IPS-11a (cell line): ENCODE results near the gene IL17RD.

ENCODE experiments used
- H3K4me3 ChIP-seq: one replicate; pipeline ENCODE4 v1.5.1; 2013; ENCODE audit warnings: low read depth, low read length, control low read depth

Gene IL17RD

DNA sequence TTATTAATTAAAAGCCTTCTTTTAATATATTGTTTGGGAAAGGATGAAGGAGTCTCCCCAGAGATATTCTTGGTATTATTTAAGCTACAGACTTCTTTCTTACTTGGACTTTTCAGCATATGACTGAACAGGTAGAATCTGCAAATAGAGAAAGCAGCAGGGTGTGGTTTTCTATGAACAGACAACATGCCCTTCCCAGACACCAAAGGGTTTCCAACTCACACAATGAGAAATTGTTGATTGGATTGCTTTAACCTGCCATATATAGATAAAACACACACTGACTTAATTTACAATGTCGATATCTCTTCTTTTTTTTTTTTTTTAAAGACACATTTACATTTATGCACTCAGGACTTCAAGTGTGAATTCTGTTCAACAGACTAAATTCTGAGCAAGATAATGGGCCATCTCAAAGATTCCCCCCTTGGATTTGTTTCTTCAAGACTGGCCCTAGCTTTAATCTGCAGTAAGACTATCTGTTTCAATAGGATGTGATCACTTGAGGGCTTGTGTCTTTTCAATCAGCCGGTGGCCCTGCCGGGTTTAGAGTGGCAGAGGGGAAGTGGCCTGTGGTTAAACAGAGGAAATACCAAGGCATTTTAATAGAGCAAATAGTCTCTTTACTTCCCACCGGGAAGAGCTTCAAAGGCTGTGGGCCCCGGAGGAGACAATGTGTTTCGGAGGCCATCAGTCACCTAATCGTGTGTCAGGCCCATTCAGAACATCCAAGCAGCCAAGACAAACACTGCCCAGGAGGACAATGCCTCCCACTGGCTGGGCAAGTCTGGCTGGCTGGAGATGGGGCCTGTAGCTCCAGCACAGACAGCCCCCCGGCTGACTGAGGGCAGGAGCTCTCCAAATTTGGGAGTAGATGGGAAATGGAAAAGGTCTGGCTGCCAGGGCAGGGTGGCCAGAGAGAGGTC, 6.1 kb downstream of the IL17RD start:
- no peak overlapping the region for H3K4me3 ChIP-seq

DNA sequence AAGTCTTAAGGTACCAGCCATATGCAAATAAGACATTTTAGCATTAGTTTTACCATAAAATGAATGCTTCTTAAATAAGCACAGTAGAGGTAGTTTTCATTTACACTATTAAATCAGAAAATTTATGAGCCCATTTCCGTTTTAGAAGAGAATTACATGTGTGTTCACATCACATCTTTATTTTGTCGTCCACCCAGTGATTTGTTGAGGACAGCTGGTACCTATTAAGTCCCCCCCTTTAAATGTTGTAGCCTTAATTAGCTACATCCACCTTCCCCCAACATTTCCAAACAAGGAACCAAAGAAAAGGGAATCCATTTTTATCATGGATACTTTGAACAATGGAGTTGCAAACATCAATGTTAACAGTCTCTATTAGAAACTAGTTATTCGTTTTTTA, 6.8 kb downstream of the IL17RD start:
- H3K4me3 ChIP-seq, result no peak overlapping the region

DNA sequence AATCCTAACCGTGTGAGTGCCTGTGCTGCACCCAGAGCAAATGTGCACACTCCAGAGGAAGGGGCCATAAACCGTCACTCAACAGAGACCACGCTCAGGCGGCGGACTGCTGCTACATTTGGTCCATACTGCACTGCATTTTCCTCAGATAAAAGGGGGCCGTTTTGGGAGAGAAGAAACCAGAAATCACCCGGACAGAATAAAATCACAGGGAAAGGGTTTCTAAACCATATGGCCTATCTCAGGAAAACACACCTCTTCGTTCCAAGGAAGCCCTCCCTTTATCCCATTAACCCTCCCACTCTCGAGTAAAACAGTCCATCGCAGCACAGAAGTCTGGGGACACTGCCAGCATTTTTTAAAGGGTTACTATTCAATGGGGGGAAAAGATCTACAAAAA, 7.6 kb downstream of the IL17RD start:
- no peak overlapping the region for H3K4me3 ChIP-seq

DNA sequence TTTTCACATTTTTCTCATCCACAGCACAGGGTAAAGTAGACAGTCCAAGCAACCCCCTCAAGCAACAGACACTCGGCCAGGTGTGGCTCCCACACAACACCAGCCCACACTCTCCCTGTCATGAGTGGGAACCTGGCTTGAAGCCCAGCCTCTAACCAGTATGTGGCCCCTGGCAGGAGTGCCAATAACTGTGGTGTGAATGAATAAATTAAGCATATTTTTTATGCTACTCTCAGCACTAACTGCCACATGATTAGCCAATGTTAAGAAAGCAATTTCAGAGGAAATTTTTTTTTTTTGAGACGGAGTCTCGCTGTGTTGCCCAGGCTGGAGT, 9.9 kb downstream of the IL17RD start:
- no peak overlapping the region for H3K4me3 ChIP-seq

DNA sequence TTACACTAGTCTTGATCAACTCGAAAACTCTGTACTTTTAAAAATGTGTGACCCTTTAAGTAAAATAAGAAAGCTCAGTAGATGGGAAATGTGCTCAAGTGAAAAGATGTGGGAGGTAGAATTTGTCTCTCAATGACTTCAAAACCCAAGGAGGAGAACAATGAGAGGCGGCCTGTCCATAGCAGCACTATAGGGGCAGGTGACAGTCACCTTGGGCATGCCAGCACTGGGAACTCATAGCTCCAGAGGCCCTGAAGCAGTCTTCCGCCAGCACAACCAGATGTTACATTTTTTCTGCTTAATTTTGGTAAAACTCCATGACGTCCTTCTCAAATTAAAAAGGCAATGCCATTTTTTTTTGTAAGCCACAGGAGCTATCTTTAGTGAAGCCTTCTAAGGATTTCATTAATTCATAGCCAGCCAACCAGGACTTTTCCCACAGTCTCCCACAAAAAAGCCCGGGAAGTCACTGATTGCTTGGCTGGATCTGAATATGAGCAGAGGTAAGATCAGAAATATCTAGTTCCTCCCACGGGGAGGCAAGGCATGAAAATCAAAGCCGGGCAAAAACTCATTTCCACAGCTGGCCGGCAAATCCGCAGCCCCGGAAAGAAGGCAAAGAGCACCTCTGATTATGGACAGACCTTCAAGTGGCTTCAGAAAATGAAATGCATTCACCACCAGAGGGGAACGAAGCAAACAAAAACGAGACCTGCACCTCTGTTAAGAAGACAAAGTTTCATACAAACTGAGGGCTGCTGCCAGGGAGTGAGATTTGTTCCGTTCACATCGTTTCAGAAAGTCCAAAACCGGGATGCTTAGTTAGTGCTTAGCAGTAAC, 10.5 kb downstream of the IL17RD start:
- H3K4me3 ChIP-seq, result no peak overlapping the region

DNA sequence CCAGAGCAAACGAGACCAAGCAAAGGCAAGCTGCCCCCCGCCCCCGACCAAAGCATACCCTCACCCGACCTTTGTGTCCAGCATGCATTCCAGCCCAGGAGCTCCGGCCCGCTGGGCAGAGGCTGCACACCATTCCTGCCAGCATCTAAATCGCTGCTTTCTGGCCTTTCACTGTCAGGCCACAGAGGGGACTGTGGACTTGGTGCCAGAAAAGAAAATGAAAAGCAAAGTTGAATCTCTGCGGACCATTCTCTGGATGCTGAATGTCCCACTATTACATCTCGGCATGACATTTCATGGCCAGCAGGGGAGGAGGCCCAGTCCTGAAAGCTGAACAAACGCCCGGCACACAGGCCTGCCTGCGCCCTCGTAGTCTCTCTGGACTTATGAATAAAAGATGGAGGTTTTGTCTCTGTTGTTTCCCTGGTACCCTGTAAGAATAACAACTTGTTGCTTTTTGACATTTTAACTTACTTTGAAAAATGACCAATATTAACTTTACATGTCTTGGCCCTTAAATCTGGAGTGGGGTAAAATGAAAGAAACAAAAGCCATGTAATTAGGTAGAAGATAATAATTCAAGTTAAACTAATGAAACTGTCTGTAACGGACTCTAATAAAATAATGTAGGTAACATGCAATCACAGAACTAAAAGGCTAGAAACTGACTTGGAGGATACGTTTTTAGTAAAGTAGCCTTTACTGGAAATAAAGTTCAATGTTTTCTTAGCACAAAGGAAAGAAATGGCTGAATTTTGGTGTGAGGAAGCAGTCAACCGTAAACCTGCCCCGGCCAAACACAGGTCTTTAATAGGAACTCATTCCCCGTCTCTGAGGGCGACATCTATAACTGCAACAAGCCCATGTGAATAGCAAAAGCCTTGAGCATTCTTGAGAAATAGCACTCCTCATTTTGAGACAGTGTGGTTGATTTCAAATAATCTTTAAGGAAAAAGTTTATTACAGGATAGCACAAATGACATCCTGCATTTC, 12.7 kb downstream of the IL17RD start:
- no peak overlapping the region for H3K4me3 ChIP-seq

DNA sequence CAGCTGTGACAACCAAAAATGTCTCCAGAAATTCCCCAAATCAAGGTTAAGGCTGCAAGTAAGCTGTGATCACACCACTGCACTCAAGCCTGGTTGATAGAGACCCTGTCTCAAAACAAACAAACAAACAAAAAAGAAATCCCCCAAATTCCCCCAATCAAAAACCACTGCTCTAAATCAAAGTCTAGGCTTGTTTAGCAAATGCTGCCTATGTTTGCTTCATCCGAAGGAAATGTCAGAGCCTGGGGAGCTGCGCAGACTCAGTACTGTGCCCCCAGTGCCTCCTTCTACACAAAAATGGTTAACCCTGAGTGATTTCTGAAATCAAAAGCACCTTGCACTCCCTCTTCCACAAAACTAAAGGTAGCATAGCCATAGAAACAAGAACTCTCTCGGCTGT, 13.4 kb downstream of the IL17RD start:
- H3K4me3 ChIP-seq, result no peak overlapping the region

DNA sequence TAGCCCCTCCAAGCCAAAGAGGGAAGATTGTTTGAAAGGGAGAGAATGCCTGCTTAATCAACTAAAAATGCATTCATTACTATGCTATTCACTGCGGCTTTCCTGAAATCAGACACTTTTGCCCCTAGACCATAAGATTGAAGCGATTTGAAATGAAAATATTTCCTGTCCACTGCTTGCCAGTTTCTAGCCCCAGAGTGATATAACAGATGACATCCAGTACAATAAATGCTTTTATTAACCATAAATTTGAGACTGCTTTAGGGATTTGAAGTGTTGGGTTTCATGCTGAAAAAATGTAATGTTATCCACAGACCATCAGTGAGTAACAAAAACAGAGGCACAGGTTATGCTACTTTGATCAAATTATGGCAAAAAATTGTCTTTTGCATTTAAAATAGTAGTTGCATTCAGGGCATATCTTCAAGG, 14.1 kb downstream of the IL17RD start:
- H3K4me3 ChIP-seq, result no peak overlapping the region

DNA sequence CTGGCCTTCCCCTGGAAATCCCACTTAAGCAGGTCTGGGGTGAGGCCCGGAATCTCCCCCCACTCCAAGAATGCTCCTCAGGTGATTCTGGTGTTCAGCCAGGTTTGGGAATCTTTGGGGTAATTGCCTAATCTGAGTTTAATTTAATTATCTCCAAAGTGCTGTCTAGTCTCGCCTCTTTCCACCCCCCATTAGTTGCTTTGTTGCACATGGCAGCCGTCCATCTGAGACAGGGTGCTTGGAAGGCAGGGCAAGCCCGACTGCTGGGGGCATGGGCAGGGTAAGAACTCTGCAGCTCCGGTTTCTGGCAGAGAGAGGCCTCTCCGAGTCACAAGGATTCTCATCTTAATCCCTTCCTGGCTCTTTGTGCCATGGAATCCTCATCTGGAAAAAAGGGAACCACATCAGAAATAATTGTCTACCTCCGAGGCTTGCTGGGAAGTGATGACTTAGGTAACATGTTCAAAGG, 15.0 kb downstream of the IL17RD start:
- no peak overlapping the region for H3K4me3 ChIP-seq

DNA sequence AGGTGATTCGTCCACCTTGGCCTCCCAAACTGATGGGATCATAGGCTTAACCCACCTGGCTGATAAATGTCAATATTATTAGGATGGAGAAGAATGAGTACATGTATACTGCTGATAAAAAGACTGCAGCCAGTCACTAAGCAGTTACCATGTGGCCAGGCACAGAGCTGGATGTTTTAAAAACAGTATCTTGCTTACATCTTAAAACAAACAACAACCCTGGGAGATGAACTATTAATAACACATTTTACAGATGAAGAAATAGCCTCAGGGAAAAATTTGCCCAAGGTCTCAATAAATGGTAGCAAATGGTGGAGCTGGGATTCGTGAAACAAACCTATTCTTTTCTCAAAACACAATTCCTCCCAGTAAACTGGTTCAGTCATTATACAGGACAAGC, 18.1 kb downstream of the IL17RD start:
- H3K4me3 ChIP-seq, result no peak overlapping the region

DNA sequence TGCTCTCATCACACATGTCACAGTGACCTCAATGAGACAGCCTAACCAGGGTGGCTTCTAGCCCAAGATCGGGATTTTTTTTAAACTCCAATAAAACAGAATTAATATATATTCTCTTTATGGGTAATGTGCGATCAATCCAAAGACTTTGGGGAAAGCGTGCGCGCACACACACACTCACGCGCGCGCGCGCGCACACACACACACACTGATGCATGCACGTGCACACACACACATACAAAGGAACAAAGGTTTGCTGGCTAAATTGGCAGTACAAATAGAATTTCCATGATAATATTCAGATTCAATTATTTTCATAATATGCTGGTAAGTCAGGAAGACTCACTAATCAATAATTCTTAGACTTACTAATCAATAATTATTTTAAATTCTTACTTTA, 19.3 kb downstream of the IL17RD start:
- H3K4me3 ChIP-seq, result no peak overlapping the region

DNA sequence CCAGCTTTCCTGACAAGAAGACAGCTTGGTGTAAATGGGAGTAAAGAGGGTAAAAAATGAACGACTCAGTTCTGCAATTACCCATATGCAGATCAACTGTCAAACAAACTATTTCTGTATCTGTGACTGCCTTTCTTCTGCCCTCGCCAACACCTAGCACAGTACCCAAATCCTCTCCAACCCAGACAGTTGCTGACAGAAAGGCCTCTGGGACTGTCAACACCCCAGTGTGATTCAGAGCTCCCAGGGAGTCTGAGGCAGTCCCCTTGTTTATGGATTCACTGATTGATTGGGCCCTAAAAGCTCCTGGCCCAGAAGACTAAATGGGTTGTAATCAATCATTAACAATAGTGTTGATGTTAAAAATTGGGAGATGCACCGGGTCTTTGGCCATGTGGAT, 20.2 kb downstream of the IL17RD start:
- H3K4me3 ChIP-seq, result no peak overlapping the region

DNA sequence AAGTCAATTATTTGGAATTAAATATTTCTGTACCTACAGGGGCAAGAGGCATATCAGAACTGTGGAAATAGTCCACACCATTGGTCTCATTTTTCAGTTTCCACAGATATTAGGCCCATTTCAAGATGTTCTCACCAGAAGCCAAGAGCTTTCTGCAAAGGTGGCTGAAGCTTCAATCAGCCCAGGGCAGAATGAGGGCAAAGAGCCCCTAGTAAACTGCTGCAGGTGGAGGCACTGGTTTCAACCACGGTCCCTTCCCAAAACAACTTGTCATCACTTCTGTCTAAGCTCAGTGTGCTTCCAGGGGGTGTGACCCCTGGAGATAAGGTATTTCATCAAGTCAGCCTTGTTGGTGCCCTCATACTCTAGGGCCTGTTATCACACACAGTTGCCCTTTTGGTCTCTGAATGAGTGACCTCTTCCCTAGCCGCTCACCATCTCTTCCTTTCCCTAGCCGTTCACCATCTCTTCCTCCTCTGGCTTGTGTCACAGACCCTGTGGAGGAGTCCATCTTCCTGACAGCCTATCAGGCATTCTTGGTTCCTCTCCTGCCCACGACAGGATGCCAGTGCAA, 21.2 kb downstream of the IL17RD start:
- no peak overlapping the region for H3K4me3 ChIP-seq

DNA sequence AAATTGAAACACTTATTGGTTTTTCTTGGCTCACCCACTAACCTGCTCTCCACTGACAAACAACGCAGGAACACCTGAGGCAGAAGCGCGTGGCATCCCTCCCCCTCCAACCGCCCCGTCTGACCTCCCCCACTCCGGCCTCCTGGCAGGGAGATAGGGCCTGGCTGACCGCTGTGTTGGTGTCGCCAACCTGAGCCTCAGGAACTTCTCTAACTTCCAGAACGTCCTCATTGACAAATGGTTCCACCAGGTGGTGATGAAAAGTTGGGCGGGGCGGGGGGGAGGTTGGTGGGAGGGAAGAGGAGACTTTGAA, 22.8 kb downstream of the IL17RD start:
- no peak overlapping the region for H3K4me3 ChIP-seq

DNA sequence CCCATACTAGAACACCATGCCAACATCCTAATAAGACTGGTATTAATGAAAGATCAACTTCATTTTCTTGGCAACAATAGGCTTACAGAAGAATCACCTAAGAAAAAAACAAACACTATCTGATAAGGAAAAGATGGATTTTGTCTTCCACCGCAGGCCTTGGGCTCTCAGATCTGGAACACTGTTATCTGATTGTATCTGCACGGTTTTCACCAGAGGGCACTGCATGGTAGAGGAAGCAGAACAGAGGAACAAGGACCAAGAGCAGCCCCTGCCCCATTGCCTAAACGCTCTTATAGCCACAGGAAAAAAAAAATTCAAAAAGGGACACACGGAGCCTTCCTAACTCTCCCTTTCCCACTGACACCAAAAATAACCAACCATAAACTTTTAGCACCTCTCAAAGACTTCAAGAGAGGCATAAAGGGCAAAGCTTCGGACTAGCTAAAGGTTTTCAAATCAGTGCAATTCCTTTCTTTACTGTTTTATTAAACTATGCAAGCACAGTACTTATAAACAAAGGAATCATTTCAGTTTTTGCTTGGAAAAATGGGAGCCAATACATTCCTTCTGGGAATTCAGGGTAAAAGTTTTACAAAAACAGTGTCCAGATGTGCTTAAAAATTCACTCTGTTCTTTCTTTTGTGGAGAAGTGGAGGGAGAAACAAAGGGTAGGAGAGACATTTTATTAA, 23.3 kb downstream of the IL17RD start:
- no peak overlapping the region for H3K4me3 ChIP-seq

DNA sequence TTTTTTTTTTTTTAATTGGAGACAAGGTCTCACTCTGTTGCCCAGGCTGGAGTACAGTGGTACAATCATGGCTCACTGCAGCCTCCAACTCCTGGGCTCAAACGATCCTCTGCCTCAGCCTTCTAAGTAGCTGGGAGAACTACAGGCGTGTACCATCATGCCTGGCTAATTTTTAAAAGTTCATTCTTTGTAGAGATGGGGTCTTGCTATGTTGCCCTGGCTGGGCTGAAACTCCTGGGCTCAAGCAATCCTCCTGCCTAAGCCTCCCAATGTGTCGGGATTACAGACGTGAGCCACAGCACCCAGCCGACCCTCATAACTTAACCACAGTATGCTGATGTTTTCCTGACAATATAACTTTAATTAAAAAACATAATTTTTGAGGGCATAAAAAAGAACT, 24.3 kb downstream of the IL17RD start:
- H3K4me3 ChIP-seq, result no peak overlapping the region

DNA sequence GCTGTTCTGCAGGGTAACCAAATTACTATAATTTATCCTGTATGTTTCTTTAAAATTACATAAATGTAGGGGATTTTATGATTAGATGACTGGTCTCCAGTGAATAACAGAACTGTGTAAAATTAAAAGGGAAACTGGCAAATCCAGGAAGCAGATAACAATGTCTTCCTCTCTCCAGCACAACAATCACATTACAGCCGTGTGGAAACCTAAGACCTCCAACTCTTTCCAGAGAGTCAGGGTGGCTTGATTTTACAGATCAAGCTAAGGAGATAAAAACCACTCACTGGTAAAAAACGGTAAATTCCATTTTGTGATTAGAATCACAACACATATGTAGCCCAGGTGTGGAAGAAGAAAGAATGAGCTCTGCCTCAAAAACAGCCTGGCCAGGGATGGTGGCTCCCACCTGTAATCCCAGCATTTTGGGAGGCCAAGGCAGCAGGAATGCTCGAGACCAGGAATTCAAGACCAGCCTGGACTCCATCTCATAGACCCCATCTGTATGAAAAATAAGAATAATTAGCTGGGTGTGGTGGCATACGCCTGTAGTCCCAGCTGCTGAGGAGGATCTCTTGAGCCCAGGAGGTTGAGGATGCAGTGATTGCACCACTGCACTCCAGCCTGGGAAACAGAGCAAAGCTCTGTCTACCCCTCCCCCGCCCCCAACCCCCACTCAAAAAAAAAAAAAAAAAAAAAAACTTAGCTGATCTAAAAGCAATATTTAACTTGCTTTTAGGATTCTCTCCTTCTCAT, 29.0 kb downstream of the IL17RD start:
- H3K4me3 ChIP-seq, result no peak overlapping the region

DNA sequence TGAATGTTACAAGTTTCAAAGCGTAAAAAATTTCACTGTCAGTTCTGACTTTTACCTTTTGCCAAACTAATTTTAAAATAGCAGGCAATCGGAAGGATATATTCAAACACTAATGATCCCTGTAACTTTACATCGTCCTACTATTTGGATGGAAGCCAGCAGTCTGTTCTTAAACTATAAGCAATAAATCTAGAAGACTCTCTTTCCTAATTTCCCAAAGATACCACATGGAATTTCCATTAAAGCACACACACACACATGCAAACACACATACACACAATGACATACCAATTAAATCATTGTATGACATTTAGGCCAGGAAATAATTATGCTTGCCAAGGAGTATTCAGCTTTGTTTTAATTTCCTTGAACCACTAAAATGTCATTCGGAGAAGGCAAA, 32.0 kb downstream of the IL17RD start:
- H3K4me3 ChIP-seq, result no peak overlapping the region

DNA sequence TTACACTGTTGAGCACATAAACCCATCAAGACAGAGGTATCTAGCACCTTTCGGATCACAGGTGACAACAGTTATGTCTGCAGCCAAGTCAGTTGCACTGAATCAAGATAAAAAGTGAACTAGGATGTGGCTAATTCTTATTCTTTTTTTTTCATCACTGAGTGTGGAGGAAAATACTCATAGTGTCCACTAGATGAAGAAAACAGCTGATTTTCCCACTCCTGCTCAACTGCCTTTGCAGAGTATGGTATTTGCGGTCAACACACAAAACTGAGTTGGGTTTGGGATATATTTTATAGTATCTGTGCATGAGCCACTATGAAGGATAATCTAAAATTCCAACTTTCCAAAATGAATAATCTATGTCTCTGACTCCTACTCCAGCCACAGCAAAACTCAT, 32.5 kb downstream of the IL17RD start:
- no peak overlapping the region for H3K4me3 ChIP-seq
